SKM-1 treated with dmso at 0.1 percent for 144 hours (cell line): Measurements from ENCODE around the gene TSPAN11.

Source experiments
- DNase-seq: peaks from one replicate; lab custom pipeline; 2025; ENCODE audit not compliant: unreplicated experiment; lab: John Stamatoyannopoulos, UW

The TSPAN11 gene

DNA sequence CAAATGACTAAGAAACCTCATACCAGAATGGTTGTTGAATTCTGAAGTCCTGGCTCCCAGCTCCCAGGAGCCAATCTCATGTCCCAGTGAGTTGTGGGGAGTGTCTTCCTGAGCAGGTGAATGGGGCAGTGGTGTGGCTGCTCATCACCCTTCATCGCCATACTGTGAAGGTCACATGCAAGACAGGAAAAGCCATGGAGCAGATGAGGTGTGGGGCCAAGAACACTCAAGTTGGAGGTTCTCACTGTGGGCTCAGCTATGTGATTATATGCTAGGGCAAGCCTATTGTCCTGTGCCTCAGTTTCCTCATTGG is 16.6 kb upstream of the TSPAN11 start:
- no peak for DNase-seq

DNA sequence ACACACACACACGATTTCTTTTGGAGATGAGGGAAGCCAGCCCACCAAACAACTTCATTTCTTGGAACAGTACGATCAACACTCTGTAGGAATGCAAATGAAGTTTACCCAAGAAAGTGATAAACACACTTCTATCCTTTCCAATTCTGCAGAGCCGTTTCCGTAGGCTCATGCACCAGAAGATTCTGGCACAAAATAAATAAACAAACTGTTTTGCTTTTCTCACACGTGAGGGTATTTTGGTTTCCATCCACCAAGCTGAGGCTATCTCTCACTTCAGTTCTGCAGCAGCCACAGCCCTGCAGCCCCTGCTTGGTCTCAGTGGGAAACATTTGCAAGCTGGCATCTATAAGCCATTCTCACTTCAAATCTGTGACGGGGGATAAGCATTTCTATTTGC is 15.3 kb upstream of the TSPAN11 start:
- no peak for DNase-seq

DNA sequence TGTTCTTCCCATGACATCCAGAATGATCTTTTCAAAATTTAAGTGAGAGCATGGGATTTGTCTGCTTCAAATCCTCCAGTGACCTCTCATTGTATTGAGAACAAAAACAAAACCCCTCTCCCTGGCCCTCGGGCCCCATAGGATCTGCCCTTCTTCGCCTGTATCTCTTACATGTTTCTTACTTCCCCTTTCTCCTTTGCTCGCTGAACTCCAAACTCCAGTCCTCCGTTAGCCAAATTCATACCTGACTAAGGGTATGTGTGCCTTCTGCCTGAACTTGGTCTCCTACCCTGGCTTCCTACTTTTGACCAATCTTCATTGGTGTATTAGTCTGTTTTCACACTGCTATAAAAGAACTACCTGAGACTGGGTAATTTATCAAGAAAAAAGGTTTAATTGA is 13.2 kb upstream of the TSPAN11 start:
- no peak for DNase-seq

DNA sequence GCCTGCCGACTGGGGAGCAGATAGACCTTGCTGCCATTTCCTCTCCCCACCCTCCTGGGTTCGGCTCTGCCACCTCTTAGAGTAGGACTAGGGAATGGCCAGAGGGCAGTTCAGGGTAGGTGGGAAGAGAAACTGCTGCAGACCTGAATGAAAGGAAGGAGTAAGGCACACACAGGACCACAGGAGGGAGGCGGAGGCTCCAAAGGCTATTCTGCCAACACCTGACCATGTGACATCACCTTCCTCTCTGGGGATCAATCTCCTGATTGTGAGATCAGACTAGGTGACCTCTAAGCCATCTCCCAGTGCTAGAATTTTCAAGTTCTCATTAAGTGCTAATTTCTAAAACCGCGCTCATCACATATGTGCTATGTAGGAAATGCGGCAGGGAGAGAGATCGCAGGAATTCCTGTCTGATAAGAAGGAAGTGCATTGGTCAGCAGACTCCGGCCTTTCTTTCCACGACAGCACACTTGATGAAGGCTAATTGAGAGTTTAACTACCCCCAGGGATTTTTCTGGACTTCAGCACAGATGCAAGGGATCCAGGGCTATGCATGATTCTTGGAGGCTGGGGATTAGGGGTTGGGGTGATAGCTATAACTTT is 11.5 kb upstream of the TSPAN11 start:
- no peak for DNase-seq

DNA sequence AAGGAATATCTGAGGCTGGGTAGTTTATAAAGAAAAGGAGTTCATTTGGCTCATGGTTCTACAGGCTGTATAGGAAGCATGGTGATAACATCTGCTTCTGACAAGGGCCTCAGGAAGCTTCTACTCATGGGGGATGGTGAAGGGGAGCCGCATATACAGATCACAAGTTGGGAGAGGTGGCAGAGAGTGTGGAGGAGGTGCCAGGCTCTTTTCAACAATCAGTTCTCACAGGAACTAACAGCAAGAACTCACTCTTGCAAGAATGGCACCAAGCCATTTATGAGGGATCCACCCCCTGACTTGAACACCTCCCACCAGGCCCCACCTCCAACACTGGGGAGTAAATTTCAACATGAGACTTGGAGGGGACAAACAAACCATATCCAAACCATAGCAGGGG is 3.5 kb upstream of the TSPAN11 start:
- no peak for DNase-seq

DNA sequence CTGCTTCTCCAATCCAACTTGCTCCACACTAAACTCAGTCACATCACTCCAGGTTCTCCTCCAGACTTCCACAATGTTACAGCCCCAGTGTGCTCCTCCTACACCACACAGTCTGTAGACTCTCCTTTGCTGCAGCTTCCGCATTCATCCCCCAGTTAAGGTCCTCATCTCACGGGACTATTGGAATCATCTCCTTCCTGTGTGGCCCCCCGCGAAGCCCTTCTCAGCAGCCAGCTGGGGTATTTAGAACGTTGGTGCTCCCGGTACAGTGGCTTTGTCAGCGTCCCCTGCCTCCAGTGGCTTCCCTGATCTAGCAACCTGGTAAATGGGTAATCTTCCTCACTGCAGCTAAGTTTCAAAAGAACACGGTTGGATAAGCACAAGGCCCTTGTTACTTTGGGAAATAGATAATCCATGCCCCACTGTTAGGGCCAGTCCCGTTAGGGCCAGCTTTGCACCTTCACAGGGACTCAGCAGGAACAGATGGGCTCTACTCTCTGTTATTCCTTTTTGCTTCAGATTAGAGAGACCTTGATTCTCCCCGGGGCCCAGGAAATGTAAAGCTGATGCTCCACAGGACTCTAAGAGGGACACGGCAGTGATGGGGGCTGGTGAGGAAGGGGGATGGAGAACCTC is 823 bp upstream of the TSPAN11 start:
- DNase-seq, result no peak

DNA sequence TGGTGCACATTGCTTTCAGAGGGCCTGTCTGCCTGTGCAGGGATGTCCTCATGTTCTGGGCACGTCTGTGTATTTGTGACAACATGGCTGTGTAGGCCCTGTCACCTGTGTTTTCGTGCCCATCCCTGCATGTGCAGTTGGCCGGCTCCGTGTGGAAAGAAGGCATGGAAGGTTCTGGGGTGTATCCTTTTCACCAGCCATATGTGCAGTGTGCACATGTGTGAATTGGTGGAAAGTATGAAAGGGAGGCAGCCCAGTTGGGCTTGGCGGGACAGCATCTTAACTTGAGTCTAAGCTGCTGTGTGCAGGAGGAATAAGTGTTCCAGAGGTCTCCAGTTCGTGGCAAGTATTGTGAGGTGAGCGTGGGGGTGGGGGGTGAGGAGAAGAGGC is 669 bp downstream of the TSPAN11 start:
- DNase-seq, result no peak

DNA sequence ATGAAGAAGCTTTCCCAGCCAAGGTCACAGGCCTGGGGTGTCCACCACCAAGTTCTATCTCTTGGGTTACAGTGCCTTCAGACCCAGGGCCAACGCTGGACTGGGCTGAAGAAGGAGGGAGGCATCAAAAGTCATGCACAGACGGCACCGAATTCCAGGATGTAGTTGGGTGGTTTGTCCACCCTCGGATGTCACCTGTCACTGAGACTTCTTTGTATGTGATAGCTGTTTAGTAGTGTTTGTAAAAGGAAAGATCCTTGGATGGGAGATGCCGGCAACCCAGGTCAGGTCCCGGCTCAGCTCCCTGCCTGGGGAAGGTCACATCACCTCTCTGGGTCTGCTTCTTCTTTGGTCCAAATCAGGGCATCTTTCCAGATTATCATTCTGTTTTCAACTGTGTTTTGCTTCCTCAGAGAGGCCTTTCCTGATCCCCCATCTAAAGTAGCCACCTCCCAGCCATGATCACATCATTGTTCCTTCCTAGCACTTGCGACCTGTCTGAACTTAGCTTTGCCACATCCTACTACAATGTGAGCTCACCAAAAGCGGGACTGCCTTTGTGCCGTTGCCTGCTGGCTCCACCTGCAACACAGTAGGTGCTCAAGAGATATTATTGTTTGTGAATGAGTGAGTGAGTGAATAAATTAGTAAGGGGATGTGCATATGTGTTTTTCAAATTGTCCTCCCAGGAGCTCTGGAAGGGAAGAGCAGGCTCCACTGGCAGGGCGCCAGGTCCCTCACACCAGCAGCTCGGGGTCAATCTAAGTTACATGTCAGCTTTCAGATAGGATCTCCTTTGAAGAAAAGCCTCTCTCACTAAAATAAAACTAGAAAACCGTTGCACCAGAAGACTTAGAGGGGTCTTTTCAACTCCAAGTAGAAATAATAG is 2.1 kb downstream of the TSPAN11 start:
- no peak for DNase-seq

DNA sequence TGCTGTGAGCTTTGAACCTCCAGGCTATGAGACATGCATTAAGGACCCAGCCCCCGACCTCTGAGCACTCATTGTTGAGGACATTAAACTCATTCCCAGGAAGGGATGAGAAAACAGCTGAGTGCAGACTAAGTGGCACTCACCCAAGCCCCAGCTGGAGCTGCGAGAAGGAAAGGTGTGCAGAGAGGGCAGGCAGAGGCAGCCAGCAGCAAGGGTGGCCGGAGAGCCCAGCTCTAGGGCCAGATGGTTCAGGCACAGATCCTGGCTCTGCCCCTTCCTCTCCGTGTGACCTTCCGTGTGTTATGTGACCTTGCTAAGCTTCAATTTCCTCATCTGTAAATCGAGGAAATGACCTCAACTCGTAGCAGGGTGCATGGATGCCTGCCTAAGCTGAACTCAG is 3.7 kb downstream of the TSPAN11 start:
- no peak for DNase-seq

DNA sequence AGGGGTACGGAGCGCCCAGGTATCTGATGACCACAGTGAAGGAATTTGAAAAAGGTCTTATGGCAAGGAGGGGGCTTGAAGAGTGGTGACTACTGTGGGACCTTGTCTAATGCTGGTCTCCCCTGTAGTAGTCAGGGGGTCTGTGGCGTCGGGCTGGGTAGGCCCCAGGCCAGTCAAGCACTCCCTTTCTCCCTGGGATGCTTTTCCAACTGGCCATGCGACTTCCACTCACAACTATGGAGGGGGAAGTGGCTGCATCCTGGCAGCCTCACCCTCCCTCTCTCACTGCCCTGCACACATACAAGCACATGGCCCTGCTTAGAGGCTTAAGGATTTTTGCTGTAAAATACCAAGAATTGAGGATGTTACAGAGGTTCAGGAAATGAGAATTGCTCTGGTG is 4.1 kb downstream of the TSPAN11 start:
- DNase-seq, result no peak

DNA sequence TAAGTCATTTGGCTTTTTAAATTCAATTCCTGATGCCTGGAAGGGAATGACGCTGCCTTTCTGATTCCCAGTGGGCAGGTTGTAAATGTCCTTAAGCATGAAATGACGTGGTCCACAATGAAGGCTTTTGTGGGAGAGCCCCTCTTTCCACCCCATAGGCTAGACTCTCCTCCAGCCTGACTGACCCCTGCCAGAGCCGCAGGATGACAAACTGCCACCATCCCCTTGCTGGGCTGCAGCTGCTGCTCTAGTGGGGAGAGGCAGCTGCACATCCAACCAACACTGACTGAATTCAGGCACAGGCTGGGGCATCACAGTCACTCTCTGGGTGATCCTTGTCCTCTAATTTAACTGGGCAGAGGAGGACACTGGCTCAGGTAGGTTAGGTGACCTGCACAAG is 6.3 kb downstream of the TSPAN11 start:
- DNase-seq, result no peak

DNA sequence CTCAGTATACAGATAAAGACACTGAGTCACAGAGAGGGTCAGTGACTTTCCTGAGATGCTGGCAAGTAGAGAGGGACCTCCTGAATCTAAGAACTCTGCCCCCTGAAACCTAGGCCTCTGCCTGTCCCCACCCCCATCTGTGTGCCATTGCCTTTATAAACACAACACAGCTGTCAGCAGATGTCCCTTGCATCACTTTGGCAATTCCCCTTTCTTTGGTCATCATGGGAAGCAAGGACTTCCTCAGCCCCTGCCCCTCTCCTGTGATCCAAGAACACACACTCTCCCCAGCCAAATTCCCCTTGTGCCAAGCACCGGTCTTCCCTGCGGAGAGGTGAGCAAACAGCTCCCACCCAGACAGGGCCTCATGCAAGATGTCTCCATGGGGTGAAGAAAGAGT is 8.3 kb downstream of the TSPAN11 start:
- no peak for DNase-seq

DNA sequence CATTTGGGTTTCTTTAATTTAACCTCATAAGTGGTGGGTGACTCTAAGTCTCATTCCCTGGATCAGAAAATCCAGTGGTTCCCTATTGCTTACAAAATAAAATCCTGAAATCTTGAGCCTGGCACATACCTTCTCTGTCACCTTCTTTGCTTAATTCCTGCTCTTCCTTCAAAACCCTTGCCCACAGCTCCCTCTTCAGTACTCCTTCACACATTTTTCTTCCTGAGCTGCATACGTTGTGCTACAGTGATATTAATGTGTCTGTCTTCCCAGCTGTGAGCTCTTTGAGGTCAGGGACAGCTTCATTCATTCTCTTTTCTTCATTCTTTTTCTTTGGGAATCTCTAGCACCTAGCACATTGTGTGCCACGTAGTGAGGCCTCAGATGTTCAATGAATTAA is 9.5 kb downstream of the TSPAN11 start:
- DNase-seq, result no peak

DNA sequence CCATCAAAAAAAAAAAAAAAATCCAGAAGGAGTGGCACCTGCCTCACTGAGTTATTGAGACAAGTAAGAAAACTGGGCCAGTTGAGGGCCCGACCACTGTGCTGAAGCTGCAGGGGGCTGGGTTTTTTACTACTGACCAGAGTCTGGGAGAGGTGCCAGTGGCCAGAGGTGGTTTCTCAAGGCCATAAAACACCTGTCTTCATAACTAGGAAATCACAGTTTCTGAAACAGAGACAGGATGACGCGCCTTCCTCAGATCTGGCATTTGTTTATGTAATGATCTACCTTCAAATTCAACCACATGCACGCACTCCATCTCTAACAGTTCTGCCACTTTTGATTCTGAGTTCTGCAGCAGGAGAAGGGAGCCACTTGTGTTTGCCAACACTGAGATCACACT is 12.7 kb downstream of the TSPAN11 start:
- no peak for DNase-seq

DNA sequence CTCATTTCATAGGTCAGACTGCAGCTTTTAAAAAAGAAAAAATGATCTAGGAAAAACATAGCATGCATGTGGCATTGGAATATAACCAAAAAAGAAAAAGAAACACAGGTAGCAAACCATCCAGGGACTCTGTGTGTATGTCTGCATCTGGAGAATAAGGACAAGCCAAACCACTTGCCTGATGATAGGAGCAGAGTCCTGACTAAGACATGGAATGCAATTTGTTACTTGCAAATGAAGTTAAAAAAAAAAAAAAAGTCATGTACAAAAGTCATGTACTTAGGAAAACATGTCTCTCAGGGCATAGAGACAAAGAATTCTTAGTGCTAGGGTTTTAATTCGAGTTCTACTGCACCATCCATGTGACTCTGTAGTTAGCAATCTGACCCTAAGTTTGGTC is 15.9 kb downstream of the TSPAN11 start:
- no peak for DNase-seq

DNA sequence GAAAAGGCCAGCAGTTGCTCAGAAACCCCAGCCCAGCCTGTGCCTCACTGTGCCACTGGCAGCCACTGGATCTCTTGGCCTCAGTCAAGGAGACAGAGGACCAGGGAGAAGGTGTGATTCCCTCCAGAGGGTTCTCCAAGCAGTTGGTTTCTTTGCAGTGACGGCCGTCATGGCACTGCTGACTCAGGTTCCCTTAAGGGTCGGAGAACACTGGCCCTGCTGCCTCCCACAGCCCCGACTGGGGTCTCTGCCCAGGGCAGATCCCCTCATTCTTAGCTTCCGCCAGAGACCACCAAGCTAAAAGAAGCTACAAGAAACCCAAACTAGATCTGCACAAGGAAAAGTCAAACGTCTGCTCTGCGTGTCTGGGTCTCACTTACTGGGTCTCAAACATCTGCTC is 16.4 kb downstream of the TSPAN11 start:
- DNase-seq, result no peak

DNA sequence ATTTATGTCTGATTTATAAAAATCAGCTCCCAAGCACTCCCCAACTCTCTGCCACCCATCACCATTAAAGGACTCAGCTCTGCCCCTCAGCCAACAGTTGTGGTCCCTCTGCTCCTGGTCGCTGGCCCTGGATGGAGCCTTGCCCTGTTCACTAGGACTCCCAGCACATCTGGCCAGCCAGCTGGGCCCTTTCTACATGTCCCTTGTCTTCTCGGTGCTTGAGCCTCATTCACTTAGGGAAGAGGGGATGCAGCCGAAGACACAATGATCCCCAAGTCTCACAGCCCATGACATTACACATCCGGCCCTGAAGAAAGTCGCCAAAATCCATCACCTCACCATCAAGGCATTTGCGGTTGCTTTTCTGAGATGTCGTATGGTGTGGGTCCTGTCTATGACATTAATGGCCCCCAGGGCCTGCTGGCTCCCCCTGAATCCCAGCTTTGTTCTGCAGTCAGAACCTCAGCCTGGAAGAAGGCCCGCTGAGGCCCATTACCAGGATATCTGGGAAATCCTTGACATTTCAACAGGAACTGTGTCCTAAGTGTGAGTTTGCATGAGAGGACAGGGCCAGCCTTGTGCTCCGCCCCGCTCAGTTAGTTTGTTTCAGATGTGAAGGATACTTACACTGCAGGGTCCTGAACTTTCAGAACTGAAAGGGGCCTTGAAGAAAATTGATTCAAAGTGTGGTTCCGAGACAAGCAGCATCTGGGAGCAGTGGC is 19.1 kb downstream of the TSPAN11 start:
- DNase-seq, result no peak

DNA sequence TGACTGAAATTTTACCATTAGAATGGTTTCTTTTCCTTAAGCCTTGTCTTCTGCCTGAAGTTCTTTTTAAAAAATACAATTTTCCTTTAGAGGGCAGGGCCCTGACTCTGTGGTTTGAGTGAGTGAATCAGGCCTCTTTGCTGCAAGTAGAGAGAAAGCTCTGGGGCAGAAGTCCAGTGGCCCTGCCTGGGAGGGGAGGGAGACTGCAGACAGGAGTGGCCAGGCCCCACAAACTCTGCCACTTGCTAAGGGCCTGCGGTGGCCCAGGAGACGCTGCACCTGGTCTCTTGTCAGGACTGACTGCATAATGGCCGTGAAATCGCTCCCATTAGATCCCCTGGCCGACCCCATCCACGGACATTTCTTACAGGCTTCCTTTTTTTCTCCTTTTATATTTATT is 25.5 kb downstream of the TSPAN11 start:
- no peak for DNase-seq

DNA sequence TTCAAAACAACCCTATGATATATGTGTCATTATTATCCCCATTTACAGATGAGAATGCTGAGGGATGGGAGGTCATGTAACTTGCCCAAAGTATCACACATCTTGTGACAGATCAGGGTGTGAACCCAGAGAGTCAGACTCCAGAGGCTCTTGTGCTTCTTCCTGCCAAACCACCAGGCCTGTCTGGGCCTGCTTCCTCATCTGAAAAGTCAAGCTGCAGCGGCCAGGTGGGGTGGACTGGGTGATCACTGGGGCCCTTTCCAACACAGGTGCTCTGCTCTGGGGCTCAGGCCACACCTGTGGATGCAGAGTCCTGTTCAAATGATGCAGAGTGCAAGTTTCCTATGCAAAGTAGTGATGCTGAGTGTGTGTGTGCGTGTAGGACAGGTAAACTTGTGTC is 26.7 kb downstream of the TSPAN11 start:
- DNase-seq, result no peak

DNA sequence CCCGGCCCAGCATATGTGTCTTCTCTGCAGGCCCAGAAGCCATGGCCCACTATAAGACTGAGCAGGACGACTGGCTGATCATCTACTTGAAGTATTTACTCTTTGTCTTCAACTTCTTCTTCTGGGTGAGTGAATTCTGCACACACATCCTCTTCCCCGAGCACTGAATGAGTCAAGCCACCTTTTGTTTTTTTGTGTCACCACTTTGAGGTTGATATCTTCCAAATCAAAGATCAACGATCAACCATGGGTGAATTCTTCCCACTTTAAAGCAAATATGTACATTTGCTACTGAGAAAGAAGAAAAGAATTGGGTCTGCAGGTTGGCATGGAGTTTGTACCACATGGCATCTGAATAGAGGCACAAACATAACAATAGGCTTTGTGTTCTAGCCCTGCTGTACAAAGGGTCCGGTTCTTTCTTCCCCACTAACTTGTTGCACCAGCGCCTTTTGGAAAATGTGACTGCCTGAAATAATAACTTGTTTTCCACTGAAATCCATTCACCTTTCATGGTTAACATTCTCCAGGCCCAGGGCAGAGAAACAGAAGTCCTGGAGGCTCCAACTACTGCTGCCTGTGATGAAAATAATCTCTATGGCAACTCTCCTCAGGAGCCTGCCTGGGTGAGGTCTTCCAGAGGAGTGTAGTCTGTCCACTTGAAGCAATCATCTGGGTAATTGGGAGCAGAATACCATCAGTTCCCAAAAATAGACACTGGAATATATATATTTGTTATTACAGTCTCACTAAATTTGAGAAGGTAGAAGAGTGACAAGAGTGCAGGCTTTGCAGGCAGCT is 27.6 kb downstream of the TSPAN11 start:
- DNase-seq, result no peak

DNA sequence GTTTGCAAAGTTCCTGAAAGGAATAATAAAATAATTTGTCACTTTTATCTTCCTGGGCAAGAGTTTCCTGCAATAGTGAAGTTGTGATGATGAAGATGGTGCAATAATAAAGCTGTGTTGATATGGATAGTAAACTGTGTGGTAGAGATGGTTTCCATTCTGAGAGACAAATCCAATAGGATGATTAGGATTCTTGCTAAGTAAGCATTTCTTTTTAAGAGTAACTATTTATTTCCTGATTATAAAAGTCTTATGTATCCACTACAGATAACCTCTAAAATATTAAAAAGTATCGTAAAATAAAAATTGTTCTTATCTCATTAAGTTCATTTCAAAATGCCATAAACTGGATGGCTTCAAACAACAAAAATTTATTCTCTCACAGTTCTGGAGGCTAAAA is 28.7 kb downstream of the TSPAN11 start:
- no peak for DNase-seq
